NB4 (cell line): Measurements from ENCODE around the gene PEMT.

Source experiments
- DNase-seq: peaks from one replicate; pipeline ENCODE4 v3.0.0; 2010; ENCODE audit warnings: low read depth
- H3K4me3 ChIP-seq: one replicate; pipeline ENCODE4 v1.5.1; 2011; ENCODE audit warnings: mild to moderate bottlenecking, low read depth, low read length, moderate library complexity
- CTCF ChIP-seq: IDR thresholded peaks from one replicate; pipeline ENCODE4 v1.5.1; 2012; ENCODE audit warnings: low read depth, low read length
- MAX ChIP-seq: IDR thresholded peaks from 2 replicates; pipeline ENCODE4 v1.6.1; 2011; ENCODE audit warnings: low read depth, low read length
- MYC ChIP-seq: IDR thresholded peaks from 2 replicates; pipeline ENCODE4 v1.6.1; 2011; ENCODE audit warnings: low read depth, low read length
- POLR2A ChIP-seq: IDR thresholded peaks from 2 replicates; pipeline ENCODE4 v1.6.1; 2011; ENCODE audit warnings: mild to moderate bottlenecking; ENCODE audit not compliant: insufficient read length; ENCODE audit errors: extremely low read depth

The PEMT gene

GRCh38 chr17:17564896-17565295 lies 26.6 kb downstream of the PEMT start:
- TF ChIP-seq MYC: no peak
- no peak for TF ChIP-seq CTCF
- TF ChIP-seq POLR2A: no peak
- TF ChIP-seq MAX: no peak
- no peak overlapping the region for H3K4me3 ChIP-seq
- DNase-seq: no peak

- no peak for DNase-seq
- no peak overlapping the region for H3K4me3 ChIP-seq
- TF ChIP-seq MYC: no peak
- TF ChIP-seq MAX: no peak
- no peak for TF ChIP-seq POLR2A
- TF ChIP-seq CTCF: no peak
Measured at GRCh38 chr17:17564323-17564722, 27.2 kb downstream of the PEMT start.

- no peak for TF ChIP-seq MYC
- no peak for TF ChIP-seq POLR2A
- TF ChIP-seq CTCF: no peak
- TF ChIP-seq MAX: no peak
- no peak overlapping the region for H3K4me3 ChIP-seq
- no peak for DNase-seq
Measured at GRCh38 chr17:17563530-17563929, 28.0 kb downstream of the PEMT start.

GRCh38 chr17:17562146-17562511 lies 29.4 kb downstream of the PEMT start:
- H3K4me3 ChIP-seq: no peak overlapping the region
- DNase-seq: no peak
- no peak for TF ChIP-seq CTCF
- TF ChIP-seq MYC: no peak
- TF ChIP-seq POLR2A: no peak
- TF ChIP-seq MAX: no peak

- H3K4me3 ChIP-seq: no peak overlapping the region
- no peak for DNase-seq
- TF ChIP-seq MYC: no peak
- TF ChIP-seq CTCF: no peak
- no peak for TF ChIP-seq POLR2A
- TF ChIP-seq MAX: no peak
Measured at GRCh38 chr17:17561408-17562145, 29.9 kb downstream of the PEMT start.
